AG09309 (cell line): ENCODE data around the gene PSMC3IP.

Source experiments
- DNase-seq: peaks from one replicate; pipeline ENCODE4 v3.0.0-alpha.2; 2010; ENCODE audit warnings: low read depth
- H3K4me3 ChIP-seq: 2 replicates; pipeline ENCODE4 v1.5.1; 2011; ENCODE audit warnings: mild to moderate bottlenecking, low read depth, low read length, moderate library complexity; ENCODE audit not compliant: control insufficient read depth
- CTCF ChIP-seq: IDR thresholded peaks from 2 replicates; pipeline ENCODE4 v1.5.1; 2011; ENCODE audit warnings: mild to moderate bottlenecking, low read depth, low read length, inconsistent platforms; ENCODE audit not compliant: insufficient read depth, control insufficient read depth; ENCODE audit errors: missing control alignments

Gene PSMC3IP

GRCh38 chr17:42565523-42566214, 11.9 kb downstream of the PSMC3IP start:
- no peak overlapping the region for H3K4me3 ChIP-seq
- no peak for TF ChIP-seq CTCF
- DNase-seq, result no peak

- no peak for DNase-seq
- no peak for TF ChIP-seq CTCF
- no peak overlapping the region for H3K4me3 ChIP-seq
These were observed 12.6 kb downstream of the PSMC3IP start for GRCh38 chr17:42564815-42565522.

- TF ChIP-seq CTCF, result no peak
- H3K4me3 ChIP-seq, result no peak overlapping the region
- DNase-seq, result no peak
These were observed 13.6 kb downstream of the PSMC3IP start for GRCh38 chr17:42563950-42564349.

- peak overlapping the region; percentile 69; the same call in 1 of the 2 replicates for H3K4me3 ChIP-seq
- DNase-seq, result no peak
These were observed 14.0 kb downstream of the PSMC3IP start for GRCh38 chr17:42563543-42563942.

GRCh38 chr17:42563143-42563509, 14.4 kb downstream of the PSMC3IP start:
- TF ChIP-seq CTCF, result no peak
- no peak for DNase-seq
- H3K4me3 ChIP-seq, result peak overlapping the region; percentile 69

More at GRCh38 chr17:42563543-42563942, 14.0 kb downstream of the PSMC3IP start:
- TF ChIP-seq CTCF, result no peak

- H3K4me3 ChIP-seq, result peak overlapping the region; percentile 69
- no peak for TF ChIP-seq CTCF
- DNase-seq, result no peak
These were observed 15.0 kb downstream of the PSMC3IP start for GRCh38 chr17:42562388-42563142.
